Measurements from ENCODE around the gene ERC2.

DNA sequence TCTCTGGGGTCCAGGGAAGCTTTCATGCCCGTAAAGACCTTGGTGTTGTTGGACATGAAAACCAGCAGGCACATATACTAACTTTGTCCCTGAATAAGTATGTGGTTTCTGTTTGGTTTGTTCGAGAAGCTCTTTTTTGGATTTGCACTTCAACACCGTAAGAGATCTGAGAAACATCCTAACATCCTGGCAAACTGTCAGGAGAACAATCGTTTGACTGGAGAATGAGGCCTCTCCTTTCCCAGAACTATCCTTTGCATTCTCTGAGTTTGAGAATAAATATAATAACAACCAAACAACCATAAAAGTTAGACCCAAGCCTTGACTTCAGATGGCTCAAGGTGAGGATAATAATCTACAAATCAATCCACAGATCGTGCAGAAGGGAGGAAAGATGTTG is 750.8 kb downstream of the ERC2 start:
- TF ChIP-seq, protein P1, sequence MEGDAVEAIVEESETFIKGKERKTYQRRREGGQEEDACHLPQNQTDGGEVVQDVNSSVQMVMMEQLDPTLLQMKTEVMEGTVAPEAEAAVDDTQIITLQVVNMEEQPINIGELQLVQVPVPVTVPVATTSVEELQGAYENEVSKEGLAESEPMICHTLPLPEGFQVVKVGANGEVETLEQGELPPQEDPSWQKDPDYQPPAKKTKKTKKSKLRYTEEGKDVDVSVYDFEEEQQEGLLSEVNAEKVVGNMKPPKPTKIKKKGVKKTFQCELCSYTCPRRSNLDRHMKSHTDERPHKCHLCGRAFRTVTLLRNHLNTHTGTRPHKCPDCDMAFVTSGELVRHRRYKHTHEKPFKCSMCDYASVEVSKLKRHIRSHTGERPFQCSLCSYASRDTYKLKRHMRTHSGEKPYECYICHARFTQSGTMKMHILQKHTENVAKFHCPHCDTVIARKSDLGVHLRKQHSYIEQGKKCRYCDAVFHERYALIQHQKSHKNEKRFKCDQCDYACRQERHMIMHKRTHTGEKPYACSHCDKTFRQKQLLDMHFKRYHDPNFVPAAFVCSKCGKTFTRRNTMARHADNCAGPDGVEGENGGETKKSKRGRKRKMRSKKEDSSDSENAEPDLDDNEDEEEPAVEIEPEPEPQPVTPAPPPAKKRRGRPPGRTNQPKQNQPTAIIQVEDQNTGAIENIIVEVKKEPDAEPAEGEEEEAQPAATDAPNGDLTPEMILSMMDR (conservative IDR thresholded peaks at IDR 0.05 in 1 of 2, IDR thresholded peaks at IDR 0.05 in 1 of 2; ENCODE audit: low read depth in 1 of 2, low read length in 2 of 2): no peak
- TF ChIP-seq EZH2 (IDR thresholded peaks at IDR 0.05; ENCODE audit: low read length, missing control alignments): no peak

All from fibroblast of lung (primary cell).